Measurements from ENCODE around the gene FMNL2. TPM values are rescaled to one million over a fixed set of nuclear protein-coding genes. Genes with fewer than 3 reads are reported as not detected.

Gene FMNL2
- total and polyA plus RNA-seq, 11 donors = 4.7 to 19.4 (median 5.5) TPM

GRCh38 chr2:152611458-152612231 lies 276.7 kb downstream of the FMNL2 start:
- TF ChIP-seq POLR2A (IDR thresholded peaks at IDR 0.05) = no peak
- TF ChIP-seq CTCF (IDR thresholded peaks at IDR 0.05) = no peak
- WGBS, 4 donors = 64 to 79% (median 69%) methylated on average over 5 of the region's 5 CpGs
- Histone ChIP-seq H3K27me3 (no peaks in the 10 kb centered on the region), H3K27ac (peak overlapping the region in 8 of 12 donors; percentile 10 to 93 (median 46)), H3K36me3 (peaks cover 0 to 26% (median 8%) of the 10 kb centered on the region in 9 donors), H3K4me3 (peak overlapping the region in 2 of 12 donors; percentile 13 to 36), H3K9me3 (no peaks in the 10 kb centered on the region), H3K4me1 (peaks cover 0 to 32% (median 5%) of the 10 kb centered on the region in 12 donors)
- ATAC-seq = peak; percentile 79 to 93 (median 92)
- DNase-seq = peak in 4 of 5 donors; percentile 29 to 55 (median 40)
- intact Hi-C loops (cut with DNase I) = loop anchor here in 1 of 10 donors (10.0 kb wide), 1 partner anchor 277 kb away; the partner anchor contains the start of gene FMNL2

DNA sequence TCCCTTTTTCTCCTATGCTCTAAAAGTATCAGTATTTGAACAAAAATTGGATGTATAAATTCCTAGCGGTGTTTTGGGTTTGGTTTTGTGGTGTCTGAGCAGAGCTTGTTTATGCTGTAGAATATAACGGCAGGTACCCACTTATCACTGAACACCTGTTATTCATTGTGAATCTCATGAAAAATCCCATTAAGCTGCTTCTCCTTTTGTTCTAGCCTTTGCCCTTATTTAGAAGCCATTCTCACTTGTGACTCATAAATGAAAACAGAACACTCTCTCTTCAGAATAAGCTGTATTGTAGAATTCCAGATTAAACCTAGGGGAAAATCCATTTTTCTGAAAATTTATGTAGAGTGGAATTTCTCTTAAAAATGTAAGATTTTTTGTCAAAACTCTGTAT lies 278.3 kb downstream of the FMNL2 start:
- DNase-seq (no peak), ATAC-seq (no peak)
- no peaks in the 10 kb centered on the region for H3K9me3 ChIP-seq
- no peaks in the 10 kb centered on the region for H3K27me3 ChIP-seq
- H3K27ac ChIP-seq = peak overlapping the region in 1 of 12 donors; percentile 93
- H3K4me3 ChIP-seq = no peak overlapping the region
- H3K36me3 ChIP-seq = peaks cover 0 to 42% (median 24%) of the 10 kb centered on the region in 9 donors
- 87 to 99% (median 95%) methylated on average over 2 of the region's 2 CpGs for WGBS, 4 donors
- peaks cover 0 to 32% (median 5%) of the 10 kb centered on the region in 12 donors for H3K4me1 ChIP-seq
- no peak for TF ChIP-seq POLR2A (IDR thresholded peaks at IDR 0.05)
- intact Hi-C loops (cut with DNase I) = loop anchor here in 1 of 10 donors (10.0 kb wide), 1 partner anchor 278 kb away; the partner anchor contains the start of gene FMNL2

GRCh38 chr2:152615177-152615576 lies 280.2 kb downstream of the FMNL2 start:
- H3K27me3 ChIP-seq = no peaks in the 10 kb centered on the region
- no peak overlapping the region for H3K27ac ChIP-seq
- H3K9me3 ChIP-seq = no peaks in the 10 kb centered on the region
- H3K4me3 ChIP-seq = no peak overlapping the region
- no peak for ATAC-seq
- no peak for DNase-seq
- peaks cover 0 to 32% (median 5%) of the 10 kb centered on the region in 12 donors for H3K4me1 ChIP-seq
- intact Hi-C loops (cut with DNase I) = loop anchor here in 1 of 10 donors (10.0 kb wide), 1 partner anchor 280 kb away; the partner anchor contains the start of gene FMNL2
- H3K36me3 ChIP-seq = peaks cover 0 to 52% (median 40%) of the 10 kb centered on the region in 9 donors
- WGBS, 4 donors = 84 to 93% (median 88%) methylated on average over 5 of the region's 5 CpGs
- TF ChIP-seq POLR2A (IDR thresholded peaks at IDR 0.05) = no peak
- no peak for TF ChIP-seq CTCF (IDR thresholded peaks at IDR 0.05)

- Histone ChIP-seq H3K4me1 (peaks cover 0 to 15% (median 0%) of the 10 kb centered on the region in 12 donors), H3K4me3 (no peak overlapping the region), H3K27me3 (no peaks in the 10 kb centered on the region), H3K9me3 (no peaks in the 10 kb centered on the region), H3K36me3 (peaks cover 0 to 63% (median 50%) of the 10 kb centered on the region in 9 donors), H3K27ac (no peak overlapping the region)
- WGBS, 4 donors = 84 to 92% (median 89%) methylated on average over 4 of the region's 4 CpGs
- intact Hi-C loops (cut with DNase I) = loop anchor here in 1 of 10 donors (10.0 kb wide), 1 partner anchor 283 kb away; the partner anchor contains the start of gene FMNL2
- TF ChIP-seq CTCF (IDR thresholded peaks at IDR 0.05) (no peak), POLR2A (IDR thresholded peaks at IDR 0.05) (no peak)
- DNase-seq (no peak), ATAC-seq (no peak)
Observed at GRCh38 chr2:152617456-152618192, 282.6 kb downstream of the FMNL2 start.

Data from heart left ventricle (tissue), 16 donors.